ENCODE measurements around the gene ZSCAN31. TPM values are rescaled to one million over a fixed set of nuclear protein-coding genes. Genes with fewer than 3 reads are reported as not detected.

Gene ZSCAN31
- total and polyA plus RNA-seq, 9 of the 15 experiments (the other 6 are each of a cell fraction or from before 2014, with no cell fraction given) = 3.9 to 12.1 (median 7.0) TPM

GRCh38 chr6:28380381-28380780 lies 44.4 kb upstream of the ZSCAN31 start (continued):
- TF ChIP-seq, protein P1, sequence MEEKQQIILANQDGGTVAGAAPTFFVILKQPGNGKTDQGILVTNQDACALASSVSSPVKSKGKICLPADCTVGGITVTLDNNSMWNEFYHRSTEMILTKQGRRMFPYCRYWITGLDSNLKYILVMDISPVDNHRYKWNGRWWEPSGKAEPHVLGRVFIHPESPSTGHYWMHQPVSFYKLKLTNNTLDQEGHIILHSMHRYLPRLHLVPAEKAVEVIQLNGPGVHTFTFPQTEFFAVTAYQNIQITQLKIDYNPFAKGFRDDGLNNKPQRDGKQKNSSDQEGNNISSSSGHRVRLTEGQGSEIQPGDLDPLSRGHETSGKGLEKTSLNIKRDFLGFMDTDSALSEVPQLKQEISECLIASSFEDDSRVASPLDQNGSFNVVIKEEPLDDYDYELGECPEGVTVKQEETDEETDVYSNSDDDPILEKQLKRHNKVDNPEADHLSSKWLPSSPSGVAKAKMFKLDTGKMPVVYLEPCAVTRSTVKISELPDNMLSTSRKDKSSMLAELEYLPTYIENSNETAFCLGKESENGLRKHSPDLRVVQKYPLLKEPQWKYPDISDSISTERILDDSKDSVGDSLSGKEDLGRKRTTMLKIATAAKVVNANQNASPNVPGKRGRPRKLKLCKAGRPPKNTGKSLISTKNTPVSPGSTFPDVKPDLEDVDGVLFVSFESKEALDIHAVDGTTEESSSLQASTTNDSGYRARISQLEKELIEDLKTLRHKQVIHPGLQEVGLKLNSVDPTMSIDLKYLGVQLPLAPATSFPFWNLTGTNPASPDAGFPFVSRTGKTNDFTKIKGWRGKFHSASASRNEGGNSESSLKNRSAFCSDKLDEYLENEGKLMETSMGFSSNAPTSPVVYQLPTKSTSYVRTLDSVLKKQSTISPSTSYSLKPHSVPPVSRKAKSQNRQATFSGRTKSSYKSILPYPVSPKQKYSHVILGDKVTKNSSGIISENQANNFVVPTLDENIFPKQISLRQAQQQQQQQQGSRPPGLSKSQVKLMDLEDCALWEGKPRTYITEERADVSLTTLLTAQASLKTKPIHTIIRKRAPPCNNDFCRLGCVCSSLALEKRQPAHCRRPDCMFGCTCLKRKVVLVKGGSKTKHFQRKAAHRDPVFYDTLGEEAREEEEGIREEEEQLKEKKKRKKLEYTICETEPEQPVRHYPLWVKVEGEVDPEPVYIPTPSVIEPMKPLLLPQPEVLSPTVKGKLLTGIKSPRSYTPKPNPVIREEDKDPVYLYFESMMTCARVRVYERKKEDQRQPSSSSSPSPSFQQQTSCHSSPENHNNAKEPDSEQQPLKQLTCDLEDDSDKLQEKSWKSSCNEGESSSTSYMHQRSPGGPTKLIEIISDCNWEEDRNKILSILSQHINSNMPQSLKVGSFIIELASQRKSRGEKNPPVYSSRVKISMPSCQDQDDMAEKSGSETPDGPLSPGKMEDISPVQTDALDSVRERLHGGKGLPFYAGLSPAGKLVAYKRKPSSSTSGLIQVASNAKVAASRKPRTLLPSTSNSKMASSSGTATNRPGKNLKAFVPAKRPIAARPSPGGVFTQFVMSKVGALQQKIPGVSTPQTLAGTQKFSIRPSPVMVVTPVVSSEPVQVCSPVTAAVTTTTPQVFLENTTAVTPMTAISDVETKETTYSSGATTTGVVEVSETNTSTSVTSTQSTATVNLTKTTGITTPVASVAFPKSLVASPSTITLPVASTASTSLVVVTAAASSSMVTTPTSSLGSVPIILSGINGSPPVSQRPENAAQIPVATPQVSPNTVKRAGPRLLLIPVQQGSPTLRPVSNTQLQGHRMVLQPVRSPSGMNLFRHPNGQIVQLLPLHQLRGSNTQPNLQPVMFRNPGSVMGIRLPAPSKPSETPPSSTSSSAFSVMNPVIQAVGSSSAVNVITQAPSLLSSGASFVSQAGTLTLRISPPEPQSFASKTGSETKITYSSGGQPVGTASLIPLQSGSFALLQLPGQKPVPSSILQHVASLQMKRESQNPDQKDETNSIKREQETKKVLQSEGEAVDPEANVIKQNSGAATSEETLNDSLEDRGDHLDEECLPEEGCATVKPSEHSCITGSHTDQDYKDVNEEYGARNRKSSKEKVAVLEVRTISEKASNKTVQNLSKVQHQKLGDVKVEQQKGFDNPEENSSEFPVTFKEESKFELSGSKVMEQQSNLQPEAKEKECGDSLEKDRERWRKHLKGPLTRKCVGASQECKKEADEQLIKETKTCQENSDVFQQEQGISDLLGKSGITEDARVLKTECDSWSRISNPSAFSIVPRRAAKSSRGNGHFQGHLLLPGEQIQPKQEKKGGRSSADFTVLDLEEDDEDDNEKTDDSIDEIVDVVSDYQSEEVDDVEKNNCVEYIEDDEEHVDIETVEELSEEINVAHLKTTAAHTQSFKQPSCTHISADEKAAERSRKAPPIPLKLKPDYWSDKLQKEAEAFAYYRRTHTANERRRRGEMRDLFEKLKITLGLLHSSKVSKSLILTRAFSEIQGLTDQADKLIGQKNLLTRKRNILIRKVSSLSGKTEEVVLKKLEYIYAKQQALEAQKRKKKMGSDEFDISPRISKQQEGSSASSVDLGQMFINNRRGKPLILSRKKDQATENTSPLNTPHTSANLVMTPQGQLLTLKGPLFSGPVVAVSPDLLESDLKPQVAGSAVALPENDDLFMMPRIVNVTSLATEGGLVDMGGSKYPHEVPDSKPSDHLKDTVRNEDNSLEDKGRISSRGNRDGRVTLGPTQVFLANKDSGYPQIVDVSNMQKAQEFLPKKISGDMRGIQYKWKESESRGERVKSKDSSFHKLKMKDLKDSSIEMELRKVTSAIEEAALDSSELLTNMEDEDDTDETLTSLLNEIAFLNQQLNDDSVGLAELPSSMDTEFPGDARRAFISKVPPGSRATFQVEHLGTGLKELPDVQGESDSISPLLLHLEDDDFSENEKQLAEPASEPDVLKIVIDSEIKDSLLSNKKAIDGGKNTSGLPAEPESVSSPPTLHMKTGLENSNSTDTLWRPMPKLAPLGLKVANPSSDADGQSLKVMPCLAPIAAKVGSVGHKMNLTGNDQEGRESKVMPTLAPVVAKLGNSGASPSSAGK (IDR thresholded peaks at IDR 0.05) = peak; percentile 45
- TF ChIP-seq, protein P2, sequence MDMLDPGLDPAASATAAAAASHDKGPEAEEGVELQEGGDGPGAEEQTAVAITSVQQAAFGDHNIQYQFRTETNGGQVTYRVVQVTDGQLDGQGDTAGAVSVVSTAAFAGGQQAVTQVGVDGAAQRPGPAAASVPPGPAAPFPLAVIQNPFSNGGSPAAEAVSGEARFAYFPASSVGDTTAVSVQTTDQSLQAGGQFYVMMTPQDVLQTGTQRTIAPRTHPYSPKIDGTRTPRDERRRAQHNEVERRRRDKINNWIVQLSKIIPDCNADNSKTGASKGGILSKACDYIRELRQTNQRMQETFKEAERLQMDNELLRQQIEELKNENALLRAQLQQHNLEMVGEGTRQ (CRISPR knock-in tag; IDR thresholded peaks at IDR 0.05) = no peak
- no peak for TF ChIP-seq SRSF7 (optimal IDR thresholded peaks at IDR 0.05; ENCODE audit: low read depth, low read length)
- TF ChIP-seq TCF3 (CRISPR knock-in tag; IDR thresholded peaks at IDR 0.05) = no peak

Data from K562 (cell line).